ENCODE data around the gene ACOT8.
"Not testable (repeated sequence)": the region's sequence is repeated elsewhere in the genome, so short reads cannot be mapped to it uniquely, and the experiment has no call there.

Gene ACOT8

GRCh38 chr20:45833030-45833882 is 23.9 kb downstream of the ACOT8 start, which contains the start of gene SNX21:
Gene SNX21 (plus strand): TSS chr20:45833799. CDS start chr20:45833920, 121 bp downstream.
- Mint-ChIP-seq H3K4me3 (peak within 1 kb of the TSS; percentile 71), H3K27ac (peak within 1 kb of the TSS; percentile 61), H3K9me3 (no peaks in the 10 kb centered on the region), H3K36me3 (ENCODE audit: low read depth) (no peaks in the 10 kb centered on the region), H3K27me3 (no peaks in the 10 kb centered on the region), H3K4me1 (ENCODE audit: low read depth) (peaks cover 12% of the 10 kb centered on the region)
- peak; percentile 57 for DNase-seq

- Mint-ChIP-seq H3K27me3 (no peaks in the 10 kb centered on the region), H3K4me1 (ENCODE audit: low read depth) (peaks cover 12% of the 10 kb centered on the region)
Measured at GRCh38 chr20:45832619-45833018, 24.6 kb downstream of the ACOT8 start.

GRCh38 chr20:45829673-45830106 is 27.5 kb downstream of the ACOT8 start:
- not testable (repeated sequence) for H3K27me3 Mint-ChIP-seq; DNase-seq; H3K27ac Mint-ChIP-seq; H3K9me3 Mint-ChIP-seq; H3K4me3 Mint-ChIP-seq; H3K36me3 Mint-ChIP-seq (ENCODE audit: low read depth)
- H3K4me1 Mint-ChIP-seq (ENCODE audit: low read depth): peaks cover 14% of the 10 kb centered on the region

More at GRCh38 chr20:45832619-45833018, 24.6 kb downstream of the ACOT8 start:
- Mint-ChIP-seq H3K9me3 (no peaks in the 10 kb centered on the region), H3K36me3 (ENCODE audit: low read depth) (no peaks in the 10 kb centered on the region), H3K27ac (no peak overlapping the region), H3K4me3 (no peak overlapping the region)
- no peak for DNase-seq

GRCh38 chr20:45828589-45828988 is 28.6 kb downstream of the ACOT8 start:
- peaks cover 18% of the 10 kb centered on the region for H3K4me1 Mint-ChIP-seq (ENCODE audit: low read depth)
- H3K36me3 Mint-ChIP-seq (ENCODE audit: low read depth): no peaks in the 10 kb centered on the region
- peaks cover 14% of the 10 kb centered on the region for H3K27me3 Mint-ChIP-seq
- no peak overlapping the region for H3K27ac Mint-ChIP-seq
- no peaks in the 10 kb centered on the region for H3K9me3 Mint-ChIP-seq
- H3K4me3 Mint-ChIP-seq: no peak overlapping the region
- DNase-seq: no peak

GRCh38 chr20:45827712-45828111 is 29.5 kb downstream of the ACOT8 start:
- no peak overlapping the region for H3K4me3 Mint-ChIP-seq
- H3K27me3 Mint-ChIP-seq: peaks cover 23% of the 10 kb centered on the region
- H3K4me1 Mint-ChIP-seq (ENCODE audit: low read depth): peaks cover 16% of the 10 kb centered on the region
- DNase-seq: no peak
- no peaks in the 10 kb centered on the region for H3K36me3 Mint-ChIP-seq (ENCODE audit: low read depth)
- H3K27ac Mint-ChIP-seq: no peak overlapping the region
- no peaks in the 10 kb centered on the region for H3K9me3 Mint-ChIP-seq

- Mint-ChIP-seq H3K9me3 (no peaks in the 10 kb centered on the region), H3K27ac (peak within 1 kb of the TSS; percentile 44), H3K4me1 (ENCODE audit: low read depth) (peaks cover 18% of the 10 kb centered on the region), H3K36me3 (ENCODE audit: low read depth) (no peaks in the 10 kb centered on the region), H3K4me3 (no peak within 1 kb of the TSS), H3K27me3 (peaks cover 28% of the 10 kb centered on the region)
- DNase-seq: no peak
Measured at GRCh38 chr20:45827030-45827652, 30.1 kb downstream of the ACOT8 start, which contains the start of gene TNNC2. Gene TNNC2 (minus strand): TSS chr20:45827312. CDS start chr20:45827248, 64 bp downstream.

GRCh38 chr20:45826381-45827019 is 30.7 kb downstream of the ACOT8 start:
- Mint-ChIP-seq H3K4me1 (ENCODE audit: low read depth) (peaks cover 18% of the 10 kb centered on the region), H3K9me3 (no peaks in the 10 kb centered on the region), H3K27me3 (peaks cover 33% of the 10 kb centered on the region), H3K4me3 (no peak overlapping the region), H3K36me3 (ENCODE audit: low read depth) (no peaks in the 10 kb centered on the region), H3K27ac (no peak overlapping the region)
- DNase-seq: no peak

GRCh38 chr20:45823949-45824835 is 33.0 kb downstream of the ACOT8 start:
- peak overlapping the region; percentile 59 for H3K27ac Mint-ChIP-seq
- peak overlapping the region; percentile 53 for H3K4me3 Mint-ChIP-seq
- peaks cover 38% of the 10 kb centered on the region for H3K27me3 Mint-ChIP-seq
- no peaks in the 10 kb centered on the region for H3K36me3 Mint-ChIP-seq (ENCODE audit: low read depth)
- no peaks in the 10 kb centered on the region for H3K9me3 Mint-ChIP-seq
- peak; percentile 67 for DNase-seq
- H3K4me1 Mint-ChIP-seq (ENCODE audit: low read depth): peaks cover 18% of the 10 kb centered on the region

- Mint-ChIP-seq H3K9me3 (no peaks in the 10 kb centered on the region), H3K4me1 (ENCODE audit: low read depth) (peaks cover 18% of the 10 kb centered on the region), H3K36me3 (ENCODE audit: low read depth) (peaks cover under 1% of the 10 kb centered on the region), H3K27me3 (peaks cover 38% of the 10 kb centered on the region), H3K4me3 (no peak overlapping the region), H3K27ac (no peak overlapping the region)
- no peak for DNase-seq
Measured at GRCh38 chr20:45822857-45823256, 34.3 kb downstream of the ACOT8 start.

GRCh38 chr20:45821947-45822346 is 35.2 kb downstream of the ACOT8 start:
- Mint-ChIP-seq H3K9me3 (no peaks in the 10 kb centered on the region), H3K27ac (no peak overlapping the region), H3K27me3 (peaks cover 38% of the 10 kb centered on the region), H3K36me3 (ENCODE audit: low read depth) (peaks cover 9% of the 10 kb centered on the region), H3K4me3 (no peak overlapping the region), H3K4me1 (ENCODE audit: low read depth) (peaks cover 18% of the 10 kb centered on the region)
- no peak for DNase-seq

- peaks cover 33% of the 10 kb centered on the region for H3K27me3 Mint-ChIP-seq
- DNase-seq: no peak
- no peak overlapping the region for H3K27ac Mint-ChIP-seq
- peaks cover 19% of the 10 kb centered on the region for H3K4me1 Mint-ChIP-seq (ENCODE audit: low read depth)
- no peak overlapping the region for H3K4me3 Mint-ChIP-seq
- H3K36me3 Mint-ChIP-seq (ENCODE audit: low read depth): peaks cover 32% of the 10 kb centered on the region
- no peaks in the 10 kb centered on the region for H3K9me3 Mint-ChIP-seq
Measured at GRCh38 chr20:45819466-45819865, 37.7 kb downstream of the ACOT8 start.

GRCh38 chr20:45818239-45818638 is 39.0 kb downstream of the ACOT8 start:
- no peak for DNase-seq
- Mint-ChIP-seq H3K36me3 (ENCODE audit: low read depth) (peaks cover 42% of the 10 kb centered on the region), H3K4me3 (no peak overlapping the region), H3K27me3 (peaks cover 21% of the 10 kb centered on the region), H3K4me1 (ENCODE audit: low read depth) (peaks cover 15% of the 10 kb centered on the region), H3K9me3 (no peaks in the 10 kb centered on the region), H3K27ac (no peak overlapping the region)

- Mint-ChIP-seq H3K27ac (no peak overlapping the region), H3K36me3 (ENCODE audit: low read depth) (peaks cover 48% of the 10 kb centered on the region), H3K4me1 (ENCODE audit: low read depth) (peaks cover 17% of the 10 kb centered on the region), H3K9me3 (no peaks in the 10 kb centered on the region), H3K27me3 (peaks cover 14% of the 10 kb centered on the region), H3K4me3 (no peak overlapping the region)
- no peak for DNase-seq
Measured at GRCh38 chr20:45817376-45818194, 39.6 kb downstream of the ACOT8 start.
